A673 (cell line): ENCODE data around the gene YJEFN3.

ENCODE experiments used
- EZH2 ChIP-seq: fragments of 200-600 bp; sonication (generic); IDR thresholded peaks from 2 replicates; pipeline ENCODE4 v1.6.1; 2017; ENCODE audit warnings: borderline replicate concordance, low read depth, mild to moderate bottlenecking, mixed read lengths, antibody characterized with exemption, low read length; ENCODE audit not compliant: poor library complexity, severe bottlenecking
- TF ChIP-seq, protein P1 (sequence below): fragments of 300-800, 200-600 bp; sonication (generic); conservative IDR thresholded peaks from 2 replicates; pipeline ENCODE4 v1.5.1; 2017; ENCODE audit warnings: low read depth, mild to moderate bottlenecking, antibody characterized with exemption, low read length, moderate library complexity, mixed read lengths

DNA sequence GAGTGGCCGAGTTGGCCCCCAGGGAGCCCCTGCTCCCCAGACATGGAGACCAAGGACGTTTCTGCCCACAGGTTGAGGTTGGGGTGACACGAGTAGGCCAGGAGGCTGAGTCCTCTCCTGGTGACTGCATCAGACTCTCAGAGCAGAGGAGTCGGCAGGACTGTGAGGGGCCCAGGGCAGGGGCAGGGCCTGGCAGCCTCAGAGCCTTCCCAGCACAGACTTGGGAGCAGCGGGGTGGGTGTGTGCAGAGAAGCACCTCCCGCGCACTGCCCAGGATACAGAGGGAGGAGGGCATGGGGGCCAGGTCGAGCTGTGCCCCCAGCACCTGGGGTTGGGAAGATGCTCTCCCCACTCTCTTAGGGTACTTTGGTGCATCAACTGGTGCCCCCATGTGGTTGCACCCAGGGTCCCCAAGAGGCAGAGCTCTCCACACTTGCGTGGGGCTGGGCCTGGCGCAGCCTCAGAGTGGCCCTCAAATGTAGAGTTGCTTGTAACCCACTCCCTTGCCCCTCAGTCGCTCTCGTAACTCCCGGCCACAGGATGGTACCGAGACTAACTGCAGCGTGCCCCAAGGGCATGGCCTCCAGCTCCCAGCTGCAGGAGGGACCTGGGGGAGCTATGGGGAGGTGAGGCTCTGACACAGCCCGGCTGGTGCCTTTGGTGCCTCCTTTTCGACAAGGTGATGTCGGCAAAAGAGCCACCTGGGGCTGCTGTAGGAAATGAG lies 29.3 kb upstream of the YJEFN3 start:
- TF ChIP-seq, protein P1, sequence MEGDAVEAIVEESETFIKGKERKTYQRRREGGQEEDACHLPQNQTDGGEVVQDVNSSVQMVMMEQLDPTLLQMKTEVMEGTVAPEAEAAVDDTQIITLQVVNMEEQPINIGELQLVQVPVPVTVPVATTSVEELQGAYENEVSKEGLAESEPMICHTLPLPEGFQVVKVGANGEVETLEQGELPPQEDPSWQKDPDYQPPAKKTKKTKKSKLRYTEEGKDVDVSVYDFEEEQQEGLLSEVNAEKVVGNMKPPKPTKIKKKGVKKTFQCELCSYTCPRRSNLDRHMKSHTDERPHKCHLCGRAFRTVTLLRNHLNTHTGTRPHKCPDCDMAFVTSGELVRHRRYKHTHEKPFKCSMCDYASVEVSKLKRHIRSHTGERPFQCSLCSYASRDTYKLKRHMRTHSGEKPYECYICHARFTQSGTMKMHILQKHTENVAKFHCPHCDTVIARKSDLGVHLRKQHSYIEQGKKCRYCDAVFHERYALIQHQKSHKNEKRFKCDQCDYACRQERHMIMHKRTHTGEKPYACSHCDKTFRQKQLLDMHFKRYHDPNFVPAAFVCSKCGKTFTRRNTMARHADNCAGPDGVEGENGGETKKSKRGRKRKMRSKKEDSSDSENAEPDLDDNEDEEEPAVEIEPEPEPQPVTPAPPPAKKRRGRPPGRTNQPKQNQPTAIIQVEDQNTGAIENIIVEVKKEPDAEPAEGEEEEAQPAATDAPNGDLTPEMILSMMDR, result no peak
- TF ChIP-seq EZH2, result no peak
